Uterus (tissue), 4 donors: ENCODE data around the gene CCDC117. TPM values are rescaled to one million over a fixed set of nuclear protein-coding genes. Genes with fewer than 3 reads are reported as not detected.
"Not testable (repeated sequence)": the region's sequence is repeated elsewhere in the genome, so short reads cannot be mapped to it uniquely, and the experiment has no call there.

ENCODE experiments used
- DNase-seq, 2 donors: peaks; one replicate each; pipeline ENCODE4 v3.0.0-alpha.2; 2019 to 2020
- H3K27ac ChIP-seq, 2 donors: fragments of 200-600 bp; sonication (generic); 1 replicate in 1 of 2; 2 replicates in 1 of 2; pipeline ENCODE4 v1.5.1; 2016 to 2018
- H3K27me3 ChIP-seq, 2 donors: fragments of 200-600 bp; sonication (generic); one replicate each; pipeline ENCODE4 v1.5.1; 2018 to 2019; ENCODE audit warnings: control low read depth in 1 of 2
- H3K36me3 ChIP-seq, 2 donors: fragments of 200-600 bp; sonication (generic); one replicate each; pipeline ENCODE4 v1.5.1; 2019; ENCODE audit warnings: control low read depth in 1 of 2
- H3K4me1 ChIP-seq, 2 donors: fragments of 200-600 bp; sonication (generic); one replicate each; pipeline ENCODE4 v1.5.1; 2018 to 2019; ENCODE audit warnings: control low read depth in 1 of 2
- H3K4me3 ChIP-seq, 2 donors: fragments of 200-600 bp; sonication (generic); 1 replicate in 1 of 2; 2 replicates in 1 of 2; pipeline ENCODE4 v1.5.1; 2018 to 2019; ENCODE audit warnings: mild to moderate bottlenecking in 1 of 2
- H3K9me3 ChIP-seq, 2 donors: fragments of 200-600 bp; sonication (generic); one replicate each; pipeline ENCODE4 v1.5.1; 2019; ENCODE audit warnings: control low read depth in 1 of 2
- CTCF ChIP-seq, 4 experiments: fragments of 200-600 bp in 2 of 4; fragments of 450-650 bp in 2 of 4; sonication (generic) in 2 of 4; IDR thresholded peaks; one replicate each; pipeline ENCODE4 v1.5.1; 2016 to 2019; ENCODE audit warnings: antibody characterized with exemption in 4 of 4, mild to moderate bottlenecking in 2 of 4, moderate library complexity in 1 of 4
- POLR2A ChIP-seq, 2 donors: fragments of 450-650 bp; IDR thresholded peaks; one replicate each; pipeline ENCODE4 v1.6.1; 2016; ENCODE audit warnings: antibody characterized with exemption in 2 of 2, mild to moderate bottlenecking in 1 of 2, moderate library complexity in 1 of 2
- intact Hi-C: fragments of 100-400 bp; cut with DNase I; formaldehyde crosslinking; loops from one replicate; pipeline ENCODE4 v1.15.1; 2023; ENCODE audit warnings: low total_unique reads
- total RNA-seq, 4 donors: library from RNA; depleted of rRNA in 3 of 4; stranded (reverse); fragments of >200 nt in 3 of 4; gene quantifications; one replicate each; pipeline versions ENCODE4 v1.1.0 to v1.2.4, GENCODE V29; 2014 to 2023
- donor health status: DM: yes; HTN: yes; CAD: no.

CCDC117 gene
- total RNA-seq, 4 donors from 2014 or later = 13.8 to 49.8 (median 19.5) TPM

- no peak for DNase-seq
- no peaks in the 10 kb centered on the region for H3K27me3 ChIP-seq
- no peak overlapping the region for H3K27ac ChIP-seq
- H3K4me1 ChIP-seq = no peaks in the 10 kb centered on the region
- intact Hi-C loops = no loop called here
- H3K4me3 ChIP-seq = no peak overlapping the region
- H3K9me3 ChIP-seq = no peaks in the 10 kb centered on the region
- TF ChIP-seq CTCF (IDR thresholded peaks at IDR 0.05) (no peak), POLR2A (IDR thresholded peaks at IDR 0.05) (no peak)
- no peaks in the 10 kb centered on the region for H3K36me3 ChIP-seq
Observed at GRCh38 chr22:28759861-28760560, 12.5 kb upstream of the CCDC117 start.

GRCh38 chr22:28761449-28761755 lies 11.1 kb upstream of the CCDC117 start:
- intact Hi-C loops = no loop called here

GRCh38 chr22:28762000-28762399 lies 10.5 kb upstream of the CCDC117 start:
- DNase-seq, H3K27me3 ChIP-seq, H3K36me3 ChIP-seq, intact Hi-C loops, H3K4me1 ChIP-seq, H3K9me3 ChIP-seq, H3K4me3 ChIP-seq, H3K27ac ChIP-seq: not testable (repeated sequence)

More at GRCh38 chr22:28761449-28761755, 11.1 kb upstream of the CCDC117 start:
- Histone ChIP-seq H3K27me3 (no peaks in the 10 kb centered on the region), H3K27ac (no peak overlapping the region), H3K36me3 (no peaks in the 10 kb centered on the region), H3K4me1 (no peaks in the 10 kb centered on the region), H3K9me3 (no peaks in the 10 kb centered on the region), H3K4me3 (no peak overlapping the region)
- DNase-seq = no peak
- TF ChIP-seq CTCF (IDR thresholded peaks at IDR 0.05) (no peak), POLR2A (IDR thresholded peaks at IDR 0.05) (no peak)

GRCh38 chr22:28766628-28767027 lies 5.9 kb upstream of the CCDC117 start:
- no peaks in the 10 kb centered on the region for H3K9me3 ChIP-seq
- no peaks in the 10 kb centered on the region for H3K4me1 ChIP-seq
- no peak for DNase-seq
- H3K27me3 ChIP-seq = no peaks in the 10 kb centered on the region
- intact Hi-C loops = no loop called here
- H3K36me3 ChIP-seq = no peaks in the 10 kb centered on the region
- no peak overlapping the region for H3K27ac ChIP-seq
- TF ChIP-seq POLR2A (IDR thresholded peaks at IDR 0.05) = no peak
- no peak for TF ChIP-seq CTCF (IDR thresholded peaks at IDR 0.05)
- no peak overlapping the region for H3K4me3 ChIP-seq

GRCh38 chr22:28768701-28769393 lies 3.6 kb upstream of the CCDC117 start:
- Histone ChIP-seq H3K4me1 (peaks cover 0 to 3% of the 10 kb centered on the region in 2 donors), H3K27ac (no peak overlapping the region), H3K9me3 (no peaks in the 10 kb centered on the region), H3K36me3 (no peaks in the 10 kb centered on the region), H3K27me3 (no peaks in the 10 kb centered on the region), H3K4me3 (no peak overlapping the region)
- intact Hi-C loops = no loop called here
- no peak for DNase-seq
- TF ChIP-seq CTCF (IDR thresholded peaks at IDR 0.05) = no peak
- TF ChIP-seq POLR2A (IDR thresholded peaks at IDR 0.05) = no peak
